Fibroblast of villous mesenchyme (primary cell): Measurements from ENCODE around the gene RUNX2. TPM values are rescaled to one million over a fixed set of nuclear protein-coding genes. Genes with fewer than 3 reads are reported as not detected.

Experiments used
- DNase-seq: peaks from one replicate; pipeline ENCODE4 v3.0.0-alpha.2; 2010; ENCODE audit warnings: low read depth
- H3K4me3 ChIP-seq: 2 replicates; pipeline ENCODE4 v1.5.1; 2011; ENCODE audit warnings: low read depth, mild to moderate bottlenecking, low read length
- CTCF ChIP-seq: IDR thresholded peaks from 2 replicates; pipeline ENCODE4 v1.5.1; 2012; ENCODE audit warnings: low read depth, mild to moderate bottlenecking, low read length; ENCODE audit not compliant: insufficient read depth
- total RNA-seq: library from RNA; depleted of rRNA; stranded (reverse); fragments of >200 nt; gene quantifications from 2 replicates; pipeline ENCODE4 v1.2.3, GENCODE V29; 2012

The RUNX2 gene
- total RNA-seq, 1 donor = 8.6 TPM

- no peak for TF ChIP-seq CTCF
- DNase-seq = no peak
- H3K4me3 ChIP-seq = no peak overlapping the region
Measured at GRCh38 chr6:45709781-45710220, 381.7 kb downstream of the RUNX2 start.

DNA sequence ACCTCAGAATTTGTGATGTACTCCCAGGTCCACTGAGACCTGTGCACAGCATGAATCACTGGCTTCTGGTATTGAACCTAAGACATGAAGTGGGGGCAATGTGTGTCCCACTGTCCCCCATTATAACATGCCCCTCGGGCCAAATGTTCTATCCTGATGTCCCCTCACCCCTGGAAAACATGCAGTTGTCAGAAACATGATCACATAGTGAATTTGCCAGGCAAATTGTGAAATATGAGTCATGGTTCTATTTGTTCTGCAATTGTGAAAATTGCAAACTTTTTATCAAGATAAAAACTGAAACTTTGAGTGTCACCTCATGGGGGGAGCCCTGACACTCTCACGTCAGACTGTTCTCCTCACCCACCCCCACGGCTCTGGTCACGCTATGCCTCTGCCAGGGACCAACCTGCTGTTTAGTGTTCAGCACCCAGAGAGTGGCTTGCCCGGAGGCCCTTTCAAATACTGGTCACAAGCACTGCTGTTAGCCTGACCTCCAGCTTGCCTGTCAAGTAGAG lies 382.2 kb downstream of the RUNX2 start:
- no peak for TF ChIP-seq CTCF
- peak; percentile 19 for DNase-seq
- H3K4me3 ChIP-seq = no peak overlapping the region

DNA sequence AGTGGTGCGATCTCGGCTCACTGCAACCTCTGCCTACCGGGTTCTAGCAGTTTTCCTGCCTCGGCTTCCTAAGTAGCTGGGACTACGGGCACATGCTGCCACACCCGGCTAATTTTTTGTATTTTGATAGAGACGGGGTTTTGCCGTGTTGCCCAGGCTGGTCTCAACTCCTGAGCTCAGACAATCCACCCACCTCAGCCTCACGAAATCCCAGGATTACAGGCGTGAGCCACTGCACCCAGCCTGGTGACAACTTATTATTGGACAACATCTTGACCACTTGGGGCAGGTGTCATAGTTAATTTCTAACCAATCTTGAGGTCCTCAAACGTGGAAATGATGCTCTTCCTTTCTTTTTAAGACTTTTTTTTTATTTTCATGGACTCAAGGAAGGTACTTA lies 383.9 kb downstream of the RUNX2 start:
- no peak for TF ChIP-seq CTCF
- no peak overlapping the region for H3K4me3 ChIP-seq
- no peak for DNase-seq

- no peak overlapping the region for H3K4me3 ChIP-seq
- TF ChIP-seq CTCF = no peak
- peak; percentile 78 for DNase-seq
Measured at GRCh38 chr6:45712786-45713185, 384.7 kb downstream of the RUNX2 start.

Other genes with a start within 250 kb of the RUNX2 start
- 7.8 and 10.0 TPM in 2 replicates for gene SUPT3H, start 49.6 kb downstream of the RUNX2 start, total RNA-seq